DMS79 treated with DMSO at 0.1 percent for 48 hours (cell line): ENCODE data around the gene RNF103.

Experiments used
- DNase-seq: peaks from one replicate; lab custom pipeline; 2025; lab: John Stamatoyannopoulos, UW

RNF103 gene

GRCh38 chr2:86566158-86566820 lies 57.4 kb downstream of the RNF103 start:
- DNase-seq, result no peak

GRCh38 chr2:86563650-86564061 lies 60.0 kb downstream of the RNF103 start:
- no peak for DNase-seq

GRCh38 chr2:86562922-86563649 lies 60.6 kb downstream of the RNF103 start, which contains the start of gene CHMP3:
CHMP3 (minus strand) TSS chr2:86563443; CDS start chr2:86563348, 95 bp downstream.
- peak; percentile 94 for DNase-seq

GRCh38 chr2:86562485-86562921 lies 61.2 kb downstream of the RNF103 start:
- no peak for DNase-seq

- no peak for DNase-seq
These were observed 65.8 kb downstream of the RNF103 start for GRCh38 chr2:86557836-86558235.

- no peak for DNase-seq
These were observed 67.2 kb downstream of the RNF103 start for GRCh38 chr2:86556508-86556907.
